MV-4-11 (cell line): Measurements from ENCODE around the gene VAV2.

Experiments used
- DNase-seq: peaks from one replicate; lab custom pipeline; 2025; lab: John Stamatoyannopoulos, UW

The VAV2 gene

GRCh38 chr9:134028076-134028475 is 36.0 kb upstream of the VAV2 start:
- no peak for DNase-seq

DNA sequence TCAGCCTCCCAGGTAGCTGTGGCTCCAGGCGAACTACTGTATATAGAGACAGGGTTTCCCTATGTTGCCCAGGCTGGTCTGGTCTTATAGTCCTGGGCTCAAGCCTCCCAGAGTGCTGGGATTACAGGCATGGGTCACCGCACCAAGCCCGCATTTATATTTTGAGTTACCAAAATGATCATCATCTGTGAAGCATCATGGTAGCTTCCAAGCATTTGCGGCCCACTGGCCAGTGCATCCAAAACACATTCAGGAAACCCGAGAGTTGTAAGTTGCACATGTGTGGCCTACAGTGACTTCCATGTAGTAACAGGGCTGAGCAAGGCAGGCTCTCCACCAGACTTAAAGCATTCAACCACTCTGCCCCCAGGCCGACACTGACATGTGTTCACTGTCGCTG is 35.4 kb upstream of the VAV2 start:
- no peak for DNase-seq

GRCh38 chr9:134026981-134027380 is 34.9 kb upstream of the VAV2 start:
- no peak for DNase-seq

GRCh38 chr9:134026581-134026980 is 34.5 kb upstream of the VAV2 start:
- DNase-seq, result no peak

DNA sequence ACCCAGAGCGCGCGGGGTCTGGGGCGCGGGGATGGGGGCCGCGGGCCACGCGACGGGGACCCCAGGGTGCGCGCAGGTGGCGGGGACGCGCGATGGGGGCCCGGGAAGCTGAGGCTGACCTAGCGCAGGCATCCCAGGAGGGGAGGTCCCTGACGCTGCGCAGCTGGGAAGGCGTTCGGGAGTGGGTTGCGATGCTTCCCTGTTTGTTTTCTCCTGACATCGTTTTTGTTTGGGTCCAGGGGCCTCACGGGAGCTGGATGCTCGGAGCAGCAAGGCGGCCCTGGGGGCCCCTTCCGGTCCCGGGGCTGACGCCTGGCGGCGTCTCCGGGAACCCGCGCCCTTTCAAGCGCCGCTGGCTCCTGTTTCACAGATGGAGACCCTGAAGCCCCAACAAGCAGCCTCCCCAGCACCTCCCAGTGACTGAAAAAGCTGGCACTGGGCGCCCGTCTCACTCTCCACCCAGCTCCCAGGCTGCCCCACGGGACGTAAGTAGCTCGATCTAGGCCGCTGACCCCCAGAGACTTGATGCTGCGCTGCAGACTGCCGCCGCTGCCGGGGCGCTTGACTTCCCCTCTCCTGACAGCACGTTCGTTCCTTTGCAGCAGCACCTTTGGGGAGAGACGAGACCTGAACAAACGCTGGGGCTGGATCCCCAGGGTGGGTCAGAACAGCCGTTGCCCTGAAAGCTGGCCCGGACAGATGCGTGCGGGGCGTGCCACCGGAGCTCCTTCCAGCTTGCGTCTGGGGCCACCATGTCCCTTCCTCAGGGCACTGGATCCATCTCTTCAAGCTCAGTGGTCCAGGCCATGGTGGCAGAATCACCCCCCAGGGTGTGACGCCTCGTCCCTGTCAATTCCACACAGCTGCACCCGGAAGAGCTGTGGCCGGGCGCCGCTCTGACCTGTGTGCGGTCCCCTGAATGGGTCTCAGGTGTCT is 33.8 kb upstream of the VAV2 start:
- DNase-seq, result peak; percentile 38

DNA sequence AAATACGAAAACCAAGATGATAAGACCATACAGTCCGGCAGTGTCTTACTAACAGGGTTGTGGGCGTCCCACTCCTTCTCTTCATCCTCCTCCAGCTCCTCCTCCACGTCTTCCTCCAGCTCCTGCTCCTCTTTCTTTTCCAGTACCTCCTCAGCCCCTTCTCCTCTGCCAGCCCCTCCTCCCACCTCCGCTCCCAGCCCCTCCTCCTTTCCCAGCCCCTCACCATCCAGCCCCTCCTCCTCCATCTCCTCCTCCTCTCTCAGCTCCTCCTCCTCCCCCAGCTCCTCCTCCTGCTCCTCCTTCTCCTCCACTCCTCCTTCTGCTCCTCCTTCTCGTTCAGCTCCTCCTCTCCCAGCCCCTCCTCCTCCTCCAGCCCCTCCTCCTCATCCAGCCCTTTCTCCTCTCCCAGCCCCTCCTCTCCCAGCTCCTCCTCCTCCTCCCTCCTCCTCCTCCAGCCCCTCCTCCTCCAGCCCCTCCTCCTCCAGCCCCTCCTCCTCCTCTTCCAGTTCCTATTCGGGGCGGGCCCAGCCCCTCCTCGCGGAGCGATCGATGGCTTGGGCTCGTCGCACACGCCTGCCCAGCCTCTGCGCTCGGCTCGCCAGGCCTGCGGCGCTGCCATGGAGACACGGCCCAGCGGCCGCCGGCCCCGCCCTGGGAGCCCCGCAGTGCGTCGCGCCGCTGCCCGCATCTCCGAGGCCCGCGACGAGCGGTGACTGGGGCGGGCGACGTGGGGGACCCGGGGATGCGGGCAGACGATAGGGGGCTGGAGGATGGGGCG is 32.9 kb upstream of the VAV2 start, which contains the start of gene BRD3OS:
Gene BRD3OS (plus strand): TSS at position 654 of the 778 bp plus-strand sequence. CDS start 1,267 bp downstream, outside the sequence.
- DNase-seq, result peak; percentile 95

DNA sequence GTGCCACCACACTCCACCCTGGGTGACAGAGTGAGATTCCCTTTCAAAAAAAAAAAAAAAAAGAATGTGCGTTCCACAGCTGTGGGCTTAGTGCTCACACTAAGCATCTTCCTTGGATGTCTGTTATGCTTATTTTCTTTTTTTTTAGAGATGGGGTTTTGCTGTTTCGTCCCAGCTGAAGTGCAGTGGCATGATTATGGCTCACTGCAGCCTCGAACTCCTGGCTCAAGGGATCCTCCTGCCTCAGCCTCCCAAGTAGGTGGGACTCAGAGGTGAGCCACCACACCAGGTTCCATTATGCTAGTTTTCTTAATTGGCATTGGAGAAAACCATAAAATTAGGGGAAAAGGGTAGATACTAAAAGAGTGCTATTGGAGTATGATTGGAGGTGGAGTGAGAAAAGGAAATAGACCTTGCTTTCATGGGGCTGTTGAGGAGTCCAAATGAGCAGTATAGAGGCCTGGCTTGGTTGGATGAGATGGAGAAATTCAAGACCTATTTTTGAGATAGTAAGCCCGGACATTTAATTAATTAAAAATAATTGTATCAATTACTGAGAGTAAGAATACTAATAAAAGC is 32.2 kb upstream of the VAV2 start:
- no peak for DNase-seq

- DNase-seq, result no peak
These were observed 22.8 kb upstream of the VAV2 start for GRCh38 chr9:134014946-134015345.

- no peak for DNase-seq
These were observed 19.3 kb upstream of the VAV2 start for GRCh38 chr9:134011401-134011800.

DNA sequence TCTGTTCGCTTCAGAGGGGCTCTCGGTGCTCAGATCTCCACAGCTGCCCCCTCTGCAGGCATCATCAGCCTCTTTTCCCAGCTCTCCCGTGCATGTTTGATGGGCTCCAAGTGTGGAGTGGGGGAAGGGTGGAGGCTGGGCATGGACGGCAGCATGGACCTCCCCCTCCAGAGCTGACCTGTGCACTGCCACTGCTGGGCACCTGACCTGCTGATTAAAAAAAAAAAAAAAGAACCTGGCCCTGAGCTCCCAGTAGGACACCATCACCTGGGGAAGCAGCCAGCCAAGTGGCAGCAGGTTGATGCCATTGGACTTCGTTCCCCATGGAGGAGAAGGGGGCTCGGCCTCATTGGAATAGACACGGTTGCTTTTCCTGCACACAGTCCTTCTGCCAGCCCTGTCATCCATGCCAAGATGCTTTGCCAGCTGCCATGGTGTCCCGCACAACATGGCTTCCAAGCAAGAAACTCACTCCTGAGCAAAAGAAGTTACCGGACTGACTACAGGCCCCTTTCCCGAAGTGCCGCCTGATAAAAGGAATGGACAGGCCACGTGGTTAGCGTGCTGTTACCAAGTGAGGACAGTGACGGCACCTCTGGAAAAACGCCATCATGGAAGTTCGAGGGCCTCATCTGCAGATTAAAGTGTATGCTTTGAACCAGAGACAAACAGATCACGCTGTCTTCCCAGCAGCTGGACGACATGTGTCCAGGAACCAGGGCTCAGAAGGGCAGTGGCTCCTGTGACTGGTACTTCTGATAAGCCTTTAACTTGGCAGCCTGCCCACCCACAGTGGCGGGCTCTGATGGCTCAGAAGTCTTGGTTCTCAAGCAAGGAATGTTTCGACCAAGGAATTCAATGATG is 18.4 kb upstream of the VAV2 start:
- no peak for DNase-seq

- no peak for DNase-seq
These were observed 15.4 kb upstream of the VAV2 start for GRCh38 chr9:134007571-134007970.

- DNase-seq, result no peak
These were observed 15.0 kb upstream of the VAV2 start for GRCh38 chr9:134007150-134007549.

GRCh38 chr9:134005381-134005780 is 13.3 kb upstream of the VAV2 start:
- no peak for DNase-seq

- no peak for DNase-seq
These were observed 12.8 kb upstream of the VAV2 start for GRCh38 chr9:134004881-134005280.

DNA sequence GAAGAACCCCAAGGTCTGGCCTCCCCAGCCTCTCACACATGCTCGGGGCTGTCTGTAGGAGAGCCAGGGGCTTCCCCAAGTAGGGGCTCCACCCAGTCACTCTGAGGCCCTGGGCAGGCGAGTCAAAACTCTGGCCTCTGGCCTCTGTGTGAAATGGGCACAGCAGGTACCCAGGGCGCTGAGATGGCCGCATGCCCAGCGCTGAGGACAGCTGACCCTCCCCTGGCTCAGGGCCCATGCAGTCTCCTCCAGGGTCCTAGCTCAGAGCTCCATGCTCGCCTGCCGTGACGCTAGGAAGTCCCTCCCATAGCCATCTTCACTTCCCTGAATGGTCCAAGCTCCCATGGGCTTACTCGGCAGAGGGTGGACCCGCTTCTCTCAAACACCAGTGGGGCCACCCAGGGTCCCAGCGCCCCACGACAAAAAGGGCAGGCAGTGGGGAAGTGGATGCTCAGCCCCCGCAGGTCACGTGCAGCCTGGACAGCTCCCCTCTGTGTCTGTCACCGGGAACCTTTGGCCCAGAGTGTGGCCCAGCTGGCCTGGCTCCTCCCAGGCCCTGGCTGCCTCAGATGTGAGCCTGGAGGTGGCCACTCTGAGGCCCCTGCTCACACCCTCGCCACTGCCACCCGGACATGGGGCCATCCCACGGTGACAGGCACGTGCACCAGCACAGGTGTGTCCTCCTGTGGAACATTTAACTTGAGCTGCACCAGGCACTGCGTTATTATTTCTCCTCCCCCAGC is 12.2 kb upstream of the VAV2 start:
- no peak for DNase-seq

- no peak for DNase-seq
These were observed 11.1 kb upstream of the VAV2 start for GRCh38 chr9:134003237-134003636.

- DNase-seq, result no peak
These were observed 10.7 kb upstream of the VAV2 start for GRCh38 chr9:134002796-134003195.

DNA sequence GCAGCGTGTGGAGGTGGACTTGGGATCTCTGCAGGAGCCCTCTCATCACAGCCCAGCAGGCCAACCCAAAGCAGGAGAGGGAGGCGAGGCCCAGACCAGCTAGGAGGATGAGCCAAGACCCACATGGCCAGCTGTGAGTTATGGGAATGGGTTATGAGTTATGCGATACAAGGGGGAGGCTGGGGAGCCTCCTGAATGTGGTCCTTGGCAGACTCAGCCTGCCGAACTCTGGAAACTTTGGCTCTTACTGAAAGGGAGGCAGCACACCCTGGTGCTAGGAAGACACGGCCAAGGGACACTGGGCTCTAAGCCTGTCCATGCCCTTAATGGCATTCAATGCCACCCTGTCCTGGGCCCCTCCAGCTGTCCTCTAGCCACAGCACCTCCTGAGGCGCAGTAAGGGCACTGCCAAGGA is 7.7 kb upstream of the VAV2 start:
- DNase-seq, result no peak

GRCh38 chr9:133998915-133999595 is 6.9 kb upstream of the VAV2 start:
- DNase-seq, result no peak

DNA sequence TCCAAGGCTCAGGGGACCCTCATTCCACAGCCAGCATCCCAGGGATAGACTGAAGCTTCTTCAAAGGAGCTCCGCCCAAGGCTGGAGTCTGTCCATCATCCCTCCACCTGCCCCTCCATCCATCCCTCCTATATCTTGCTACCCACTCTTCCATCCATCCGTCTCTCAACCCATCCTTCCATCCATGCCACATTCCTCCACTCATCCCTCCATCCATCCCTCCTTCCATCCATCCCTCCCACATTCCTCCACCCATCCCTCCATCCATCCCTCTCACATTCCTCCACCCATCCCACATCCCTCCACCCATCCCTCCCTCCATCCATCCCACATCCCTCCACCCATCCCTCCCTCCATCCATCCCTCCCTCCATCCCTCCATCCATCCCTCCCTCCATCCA is 5.5 kb upstream of the VAV2 start:
- DNase-seq, result no peak
